Measurements from ENCODE around the gene PARVB.

DNA sequence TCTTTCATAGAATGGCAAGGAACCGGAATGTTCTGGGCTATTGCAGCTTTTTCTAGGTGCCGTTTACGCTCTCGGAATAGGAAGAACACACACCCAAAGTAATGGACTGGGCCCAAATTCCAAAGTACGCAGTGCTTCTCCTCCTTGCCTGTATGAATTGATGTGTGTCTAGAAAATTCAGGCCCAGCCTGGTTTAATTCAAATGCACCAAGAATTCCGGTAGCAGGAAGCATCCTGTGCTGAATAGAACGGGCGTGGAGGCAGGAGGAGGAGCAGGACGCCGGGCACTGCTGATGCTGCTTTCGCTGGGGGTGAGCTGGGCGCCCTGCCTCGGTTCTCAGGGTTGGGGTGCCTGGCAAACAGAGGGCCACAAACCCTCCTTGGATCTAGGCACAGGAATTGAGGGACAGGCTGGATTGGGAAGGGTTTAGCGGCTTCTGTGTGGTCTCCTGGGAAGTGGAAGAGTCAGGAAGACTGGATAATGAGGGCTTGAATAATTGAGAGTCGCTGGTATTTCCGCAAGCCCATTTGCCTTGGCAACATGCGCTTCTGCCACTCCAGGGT lies 2.0 kb downstream of the PARVB start:
- no peak for TF ChIP-seq EZH2 (IDR thresholded peaks at IDR 0.05; ENCODE audit: low read length, missing control alignments)
- TF ChIP-seq, protein P1, sequence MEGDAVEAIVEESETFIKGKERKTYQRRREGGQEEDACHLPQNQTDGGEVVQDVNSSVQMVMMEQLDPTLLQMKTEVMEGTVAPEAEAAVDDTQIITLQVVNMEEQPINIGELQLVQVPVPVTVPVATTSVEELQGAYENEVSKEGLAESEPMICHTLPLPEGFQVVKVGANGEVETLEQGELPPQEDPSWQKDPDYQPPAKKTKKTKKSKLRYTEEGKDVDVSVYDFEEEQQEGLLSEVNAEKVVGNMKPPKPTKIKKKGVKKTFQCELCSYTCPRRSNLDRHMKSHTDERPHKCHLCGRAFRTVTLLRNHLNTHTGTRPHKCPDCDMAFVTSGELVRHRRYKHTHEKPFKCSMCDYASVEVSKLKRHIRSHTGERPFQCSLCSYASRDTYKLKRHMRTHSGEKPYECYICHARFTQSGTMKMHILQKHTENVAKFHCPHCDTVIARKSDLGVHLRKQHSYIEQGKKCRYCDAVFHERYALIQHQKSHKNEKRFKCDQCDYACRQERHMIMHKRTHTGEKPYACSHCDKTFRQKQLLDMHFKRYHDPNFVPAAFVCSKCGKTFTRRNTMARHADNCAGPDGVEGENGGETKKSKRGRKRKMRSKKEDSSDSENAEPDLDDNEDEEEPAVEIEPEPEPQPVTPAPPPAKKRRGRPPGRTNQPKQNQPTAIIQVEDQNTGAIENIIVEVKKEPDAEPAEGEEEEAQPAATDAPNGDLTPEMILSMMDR (conservative IDR thresholded peaks at IDR 0.05 in 1 of 2, IDR thresholded peaks at IDR 0.05 in 1 of 2; ENCODE audit: low read depth in 1 of 2, low read length in 2 of 2) = no peak
